ENCODE data around the gene STIP1.

DNA sequence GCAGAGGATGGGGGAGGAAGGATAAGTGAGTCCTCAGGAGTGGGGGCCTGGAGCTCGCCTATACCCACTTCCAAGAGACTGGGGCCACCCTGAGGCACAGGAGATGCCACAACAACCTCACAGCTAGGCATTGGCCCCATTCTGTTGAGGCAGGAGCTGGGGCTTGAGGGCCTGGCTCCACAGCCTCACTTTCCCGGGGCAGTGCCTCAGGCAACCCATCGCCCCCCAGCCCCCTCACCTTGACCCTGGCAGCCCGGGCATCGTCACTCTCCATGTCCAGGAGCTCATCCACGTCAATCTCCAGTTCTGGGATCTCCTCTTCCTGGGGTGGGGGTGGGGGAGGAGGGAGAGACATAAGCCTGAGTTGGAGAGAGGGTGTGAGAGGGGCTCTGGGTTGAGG lies 59.0 kb downstream of the STIP1 start:
- TF ChIP-seq, protein P1, sequence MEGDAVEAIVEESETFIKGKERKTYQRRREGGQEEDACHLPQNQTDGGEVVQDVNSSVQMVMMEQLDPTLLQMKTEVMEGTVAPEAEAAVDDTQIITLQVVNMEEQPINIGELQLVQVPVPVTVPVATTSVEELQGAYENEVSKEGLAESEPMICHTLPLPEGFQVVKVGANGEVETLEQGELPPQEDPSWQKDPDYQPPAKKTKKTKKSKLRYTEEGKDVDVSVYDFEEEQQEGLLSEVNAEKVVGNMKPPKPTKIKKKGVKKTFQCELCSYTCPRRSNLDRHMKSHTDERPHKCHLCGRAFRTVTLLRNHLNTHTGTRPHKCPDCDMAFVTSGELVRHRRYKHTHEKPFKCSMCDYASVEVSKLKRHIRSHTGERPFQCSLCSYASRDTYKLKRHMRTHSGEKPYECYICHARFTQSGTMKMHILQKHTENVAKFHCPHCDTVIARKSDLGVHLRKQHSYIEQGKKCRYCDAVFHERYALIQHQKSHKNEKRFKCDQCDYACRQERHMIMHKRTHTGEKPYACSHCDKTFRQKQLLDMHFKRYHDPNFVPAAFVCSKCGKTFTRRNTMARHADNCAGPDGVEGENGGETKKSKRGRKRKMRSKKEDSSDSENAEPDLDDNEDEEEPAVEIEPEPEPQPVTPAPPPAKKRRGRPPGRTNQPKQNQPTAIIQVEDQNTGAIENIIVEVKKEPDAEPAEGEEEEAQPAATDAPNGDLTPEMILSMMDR (IDR thresholded peaks at IDR 0.05; ENCODE audit: low read length) = no peak
- no peak for TF ChIP-seq EZH2 (optimal IDR thresholded peaks at IDR 0.05; ENCODE audit: low read depth, low read length)

Measured in MM.1S (cell line).